Gastroesophageal sphincter (tissue), 3 donors: Measurements from ENCODE around the gene SMAD3.

Experiments used
- EP300 ChIP-seq: sonication (generic); formaldehyde crosslinking; IDR thresholded peaks from one replicate; pipeline ENCODE4 v1.6.1; 2017; ENCODE audit warnings: antibody characterized with exemption, mild to moderate bottlenecking
- POLR2A ChIP-seq, 2 donors: fragments of 450-650 bp; IDR thresholded peaks; one replicate each; pipeline ENCODE4 v1.6.1; 2017; ENCODE audit warnings: antibody characterized with exemption in 2 of 2, mild to moderate bottlenecking in 2 of 2, moderate library complexity in 1 of 2
- POLR2AphosphoS5 ChIP-seq: sonication (generic); formaldehyde crosslinking; IDR thresholded peaks from one replicate; pipeline ENCODE4 v1.6.1; 2017; ENCODE audit warnings: antibody characterized with exemption
- TF ChIP-seq, protein P1 (sequence below), 4 experiments: fragments of 200-600 bp in 2 of 4; fragments of 450-650 bp in 2 of 4; sonication (generic) in 1 of 4; IDR thresholded peaks; one replicate each; pipeline ENCODE4 v1.5.1; 2017 to 2019; ENCODE audit warnings: antibody characterized with exemption in 4 of 4, mild to moderate bottlenecking in 2 of 4, moderate library complexity in 2 of 4

DNA sequence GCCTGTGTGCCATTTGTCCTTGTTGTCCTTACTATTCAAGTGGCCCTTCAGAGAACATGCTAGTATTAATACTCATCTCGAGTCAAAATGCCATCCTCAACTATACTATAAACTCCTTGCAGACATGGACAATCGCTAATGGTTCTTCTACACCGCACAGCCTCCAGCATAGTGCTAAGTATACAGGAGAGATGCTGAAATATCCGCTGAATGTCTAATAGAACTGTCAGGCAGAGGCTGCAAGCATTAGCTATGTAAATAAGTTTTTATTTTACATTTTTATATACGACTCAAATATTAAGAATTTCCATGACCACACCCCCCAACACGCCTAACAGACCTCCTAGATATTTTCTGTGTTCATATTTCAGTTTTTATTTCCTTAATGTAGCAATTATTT is 149.7 kb downstream of the SMAD3 start:
- TF ChIP-seq, protein P1, sequence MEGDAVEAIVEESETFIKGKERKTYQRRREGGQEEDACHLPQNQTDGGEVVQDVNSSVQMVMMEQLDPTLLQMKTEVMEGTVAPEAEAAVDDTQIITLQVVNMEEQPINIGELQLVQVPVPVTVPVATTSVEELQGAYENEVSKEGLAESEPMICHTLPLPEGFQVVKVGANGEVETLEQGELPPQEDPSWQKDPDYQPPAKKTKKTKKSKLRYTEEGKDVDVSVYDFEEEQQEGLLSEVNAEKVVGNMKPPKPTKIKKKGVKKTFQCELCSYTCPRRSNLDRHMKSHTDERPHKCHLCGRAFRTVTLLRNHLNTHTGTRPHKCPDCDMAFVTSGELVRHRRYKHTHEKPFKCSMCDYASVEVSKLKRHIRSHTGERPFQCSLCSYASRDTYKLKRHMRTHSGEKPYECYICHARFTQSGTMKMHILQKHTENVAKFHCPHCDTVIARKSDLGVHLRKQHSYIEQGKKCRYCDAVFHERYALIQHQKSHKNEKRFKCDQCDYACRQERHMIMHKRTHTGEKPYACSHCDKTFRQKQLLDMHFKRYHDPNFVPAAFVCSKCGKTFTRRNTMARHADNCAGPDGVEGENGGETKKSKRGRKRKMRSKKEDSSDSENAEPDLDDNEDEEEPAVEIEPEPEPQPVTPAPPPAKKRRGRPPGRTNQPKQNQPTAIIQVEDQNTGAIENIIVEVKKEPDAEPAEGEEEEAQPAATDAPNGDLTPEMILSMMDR (IDR thresholded peaks at IDR 0.05), result no peak
- TF ChIP-seq POLR2A (IDR thresholded peaks at IDR 0.05) (no peak), POLR2AphosphoS5 (no peak), EP300 (no peak)
